GM12801 (cell line): ENCODE measurements around the gene ZDHHC14.

Source experiments
- TF ChIP-seq, protein P1 (sequence below): IDR thresholded peaks from one replicate; pipeline ENCODE4 v1.5.1; 2011; ENCODE audit warnings: control low read depth; ENCODE audit not compliant: insufficient read length; ENCODE audit errors: extremely low read depth

ZDHHC14 gene

GRCh38 chr6:157554747-157555146 is 173.8 kb downstream of the ZDHHC14 start:
- TF ChIP-seq, protein P1, sequence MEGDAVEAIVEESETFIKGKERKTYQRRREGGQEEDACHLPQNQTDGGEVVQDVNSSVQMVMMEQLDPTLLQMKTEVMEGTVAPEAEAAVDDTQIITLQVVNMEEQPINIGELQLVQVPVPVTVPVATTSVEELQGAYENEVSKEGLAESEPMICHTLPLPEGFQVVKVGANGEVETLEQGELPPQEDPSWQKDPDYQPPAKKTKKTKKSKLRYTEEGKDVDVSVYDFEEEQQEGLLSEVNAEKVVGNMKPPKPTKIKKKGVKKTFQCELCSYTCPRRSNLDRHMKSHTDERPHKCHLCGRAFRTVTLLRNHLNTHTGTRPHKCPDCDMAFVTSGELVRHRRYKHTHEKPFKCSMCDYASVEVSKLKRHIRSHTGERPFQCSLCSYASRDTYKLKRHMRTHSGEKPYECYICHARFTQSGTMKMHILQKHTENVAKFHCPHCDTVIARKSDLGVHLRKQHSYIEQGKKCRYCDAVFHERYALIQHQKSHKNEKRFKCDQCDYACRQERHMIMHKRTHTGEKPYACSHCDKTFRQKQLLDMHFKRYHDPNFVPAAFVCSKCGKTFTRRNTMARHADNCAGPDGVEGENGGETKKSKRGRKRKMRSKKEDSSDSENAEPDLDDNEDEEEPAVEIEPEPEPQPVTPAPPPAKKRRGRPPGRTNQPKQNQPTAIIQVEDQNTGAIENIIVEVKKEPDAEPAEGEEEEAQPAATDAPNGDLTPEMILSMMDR = no peak

GRCh38 chr6:157555455-157556143 is 174.6 kb downstream of the ZDHHC14 start:
- TF ChIP-seq, protein P1 = no peak

DNA sequence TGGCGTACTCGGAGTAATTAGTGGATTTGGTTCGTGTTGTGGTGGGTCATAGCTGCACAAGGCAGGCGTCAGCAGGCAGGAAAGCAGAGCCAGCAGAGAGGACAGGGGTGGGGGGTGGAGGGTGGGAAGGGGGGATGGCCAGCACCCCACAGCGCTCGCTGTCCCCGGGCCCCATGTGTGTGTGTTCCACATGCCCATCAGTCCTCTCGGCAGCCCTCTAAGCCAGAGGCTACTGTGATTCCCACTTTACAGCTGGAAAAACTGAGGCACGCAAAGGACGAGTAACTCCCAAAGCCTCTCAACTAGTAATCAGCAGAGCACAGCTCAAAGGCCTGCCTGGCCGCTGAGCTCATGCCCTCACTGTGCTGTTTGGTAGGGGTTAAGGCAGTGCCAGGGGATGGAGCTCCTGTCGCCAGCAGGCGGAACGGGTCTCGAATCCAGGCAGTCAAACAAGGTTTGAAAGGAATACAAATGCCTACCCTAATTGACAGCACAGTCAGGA is 175.2 kb downstream of the ZDHHC14 start:
- TF ChIP-seq, protein P1 = no peak

- TF ChIP-seq, protein P1 = no peak
Measured at GRCh38 chr6:157556671-157557430, 175.9 kb downstream of the ZDHHC14 start.

GRCh38 chr6:157557559-157557958 is 176.6 kb downstream of the ZDHHC14 start:
- TF ChIP-seq, protein P1 = no peak

DNA sequence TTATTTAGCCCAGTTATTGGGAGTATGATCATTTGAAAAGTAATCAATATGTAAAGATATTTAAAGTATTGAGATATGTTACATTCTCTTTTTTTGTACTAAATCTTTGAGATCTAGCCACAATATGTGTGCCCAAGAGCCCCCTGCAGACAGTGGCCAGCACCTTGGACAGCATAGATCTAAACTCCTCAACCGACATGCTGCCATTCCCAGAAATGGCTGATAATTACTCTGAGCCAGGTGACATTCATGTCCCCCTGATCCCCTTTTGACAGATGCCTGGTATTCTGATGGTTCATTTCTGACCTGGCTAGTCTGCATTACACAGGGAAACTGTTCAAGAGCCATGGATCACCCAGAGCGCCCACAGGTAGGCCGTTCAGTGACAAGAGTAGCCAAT is 177.1 kb downstream of the ZDHHC14 start:
- TF ChIP-seq, protein P1 = no peak

DNA sequence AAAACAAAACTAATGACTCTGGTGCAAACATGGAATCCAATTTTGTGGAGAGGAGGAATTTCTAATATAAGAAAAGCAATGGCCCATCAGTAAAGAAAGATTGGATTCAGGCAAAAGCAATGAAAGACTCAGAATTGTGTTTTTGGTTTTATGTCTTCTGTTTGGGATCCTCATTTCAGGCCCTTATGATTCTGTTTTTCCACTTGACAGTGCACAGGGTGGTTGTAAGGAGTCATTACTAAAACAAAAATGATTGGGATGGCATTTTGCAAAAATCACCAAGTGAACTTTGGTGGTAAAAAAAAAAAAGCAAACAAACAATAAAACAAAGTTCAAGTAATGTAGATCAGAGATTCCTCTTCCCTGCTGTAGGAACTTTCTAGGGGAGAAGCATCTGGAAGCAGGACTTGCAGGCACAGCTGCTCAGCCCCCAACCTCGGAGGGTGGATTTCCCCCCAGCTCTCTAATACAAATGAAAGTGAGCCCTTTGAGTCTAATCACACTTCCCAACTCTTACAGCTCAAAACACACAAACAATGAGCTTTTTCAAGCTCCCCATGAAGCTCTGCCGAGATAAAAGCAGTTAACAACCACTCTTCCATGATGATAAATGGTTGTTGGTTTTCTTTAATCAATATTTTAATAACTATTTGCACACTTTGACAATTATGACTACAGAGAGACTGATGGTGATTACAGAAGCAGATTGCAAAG is 177.7 kb downstream of the ZDHHC14 start:
- TF ChIP-seq, protein P1 = no peak
